OCI-LY7 (cell line): Measurements from ENCODE around the gene ZBED4.

Experiments used
- EZH2phosphoT487 ChIP-seq: fragments of 200-600 bp; sonication (generic); IDR thresholded peaks from 2 replicates; pipeline ENCODE4 v1.6.1; 2018; ENCODE audit warnings: low read depth, borderline replicate concordance, mild to moderate bottlenecking, mixed run types, antibody characterized with exemption, low read length, moderate library complexity, mixed read lengths
- TF ChIP-seq, protein P1 (sequence below): fragments of 200-600 bp; sonication (generic); conservative IDR thresholded peaks from 2 replicates; pipeline ENCODE4 v1.5.1; 2014; ENCODE audit warnings: mild to moderate bottlenecking, antibody characterized with exemption, low read length, moderate library complexity, mixed read lengths

DNA sequence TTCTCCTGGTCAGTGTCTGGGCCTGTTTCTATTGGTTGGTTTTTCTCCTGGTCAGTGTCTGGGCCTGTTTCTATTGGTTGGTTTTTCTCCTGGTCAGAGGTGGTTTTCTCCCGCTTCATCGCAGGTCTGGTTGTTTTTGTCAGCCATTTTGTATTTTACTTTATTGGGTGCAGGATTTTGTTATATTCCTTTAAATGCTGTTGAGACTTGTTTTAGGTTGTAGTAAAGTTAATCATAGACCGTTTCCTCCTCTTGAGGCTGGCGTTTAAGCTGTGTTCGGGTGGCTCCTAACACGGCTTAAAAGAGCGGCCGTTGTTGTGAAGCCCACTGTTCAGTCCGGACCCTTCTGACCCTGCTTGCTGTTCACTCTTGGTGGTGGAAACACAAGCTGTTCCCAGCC lies 26.2 kb downstream of the ZBED4 start:
- TF ChIP-seq, protein P1, sequence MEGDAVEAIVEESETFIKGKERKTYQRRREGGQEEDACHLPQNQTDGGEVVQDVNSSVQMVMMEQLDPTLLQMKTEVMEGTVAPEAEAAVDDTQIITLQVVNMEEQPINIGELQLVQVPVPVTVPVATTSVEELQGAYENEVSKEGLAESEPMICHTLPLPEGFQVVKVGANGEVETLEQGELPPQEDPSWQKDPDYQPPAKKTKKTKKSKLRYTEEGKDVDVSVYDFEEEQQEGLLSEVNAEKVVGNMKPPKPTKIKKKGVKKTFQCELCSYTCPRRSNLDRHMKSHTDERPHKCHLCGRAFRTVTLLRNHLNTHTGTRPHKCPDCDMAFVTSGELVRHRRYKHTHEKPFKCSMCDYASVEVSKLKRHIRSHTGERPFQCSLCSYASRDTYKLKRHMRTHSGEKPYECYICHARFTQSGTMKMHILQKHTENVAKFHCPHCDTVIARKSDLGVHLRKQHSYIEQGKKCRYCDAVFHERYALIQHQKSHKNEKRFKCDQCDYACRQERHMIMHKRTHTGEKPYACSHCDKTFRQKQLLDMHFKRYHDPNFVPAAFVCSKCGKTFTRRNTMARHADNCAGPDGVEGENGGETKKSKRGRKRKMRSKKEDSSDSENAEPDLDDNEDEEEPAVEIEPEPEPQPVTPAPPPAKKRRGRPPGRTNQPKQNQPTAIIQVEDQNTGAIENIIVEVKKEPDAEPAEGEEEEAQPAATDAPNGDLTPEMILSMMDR: no peak
- TF ChIP-seq EZH2phosphoT487: no peak
